ENCODE results near the gene ZFHX3.

Gene ZFHX3

DNA sequence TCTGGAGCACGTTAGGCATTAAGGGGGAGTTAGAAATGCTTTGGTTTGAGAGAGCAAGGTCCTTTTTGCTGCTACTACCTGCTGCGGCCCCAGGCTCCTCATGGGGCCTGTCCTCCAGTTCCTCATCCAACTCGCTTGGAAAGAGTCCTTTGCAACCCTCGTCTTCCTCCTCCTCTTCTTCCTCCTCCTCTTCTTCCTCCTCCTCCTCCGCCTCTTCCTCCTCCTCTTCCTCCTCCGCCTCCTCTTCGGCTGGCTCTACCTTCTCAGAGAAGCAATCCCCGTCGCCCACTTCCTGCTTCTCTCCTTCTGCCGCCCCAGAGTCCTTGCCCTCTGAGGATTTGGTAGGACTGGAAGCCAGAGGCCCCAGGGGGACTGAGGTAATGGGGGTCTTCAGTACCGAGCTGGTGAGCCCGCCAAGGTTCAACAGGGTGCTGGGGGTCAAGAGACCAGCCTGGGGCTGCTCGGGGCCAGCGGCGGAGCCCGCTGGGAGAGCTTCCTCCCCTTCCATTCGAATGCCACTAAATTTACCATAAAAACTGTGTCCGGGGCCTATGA lies 89.3 kb downstream of the ZFHX3 start:
- ChIA-PET POLR2A (ENCODE audit: low non-redundant PET) (no interaction called here), CTCF (interaction anchor here (0.5 to 0.7 kb wide), 2 partner anchors 126 to 234 kb away, joined by 3 read pairs; no protein-coding TSS in a partner anchor)
- DNase-seq (ENCODE audit: low spot score): no peak
- no peak overlapping the region for H3K27ac ChIP-seq
- TF ChIP-seq, protein P1, sequence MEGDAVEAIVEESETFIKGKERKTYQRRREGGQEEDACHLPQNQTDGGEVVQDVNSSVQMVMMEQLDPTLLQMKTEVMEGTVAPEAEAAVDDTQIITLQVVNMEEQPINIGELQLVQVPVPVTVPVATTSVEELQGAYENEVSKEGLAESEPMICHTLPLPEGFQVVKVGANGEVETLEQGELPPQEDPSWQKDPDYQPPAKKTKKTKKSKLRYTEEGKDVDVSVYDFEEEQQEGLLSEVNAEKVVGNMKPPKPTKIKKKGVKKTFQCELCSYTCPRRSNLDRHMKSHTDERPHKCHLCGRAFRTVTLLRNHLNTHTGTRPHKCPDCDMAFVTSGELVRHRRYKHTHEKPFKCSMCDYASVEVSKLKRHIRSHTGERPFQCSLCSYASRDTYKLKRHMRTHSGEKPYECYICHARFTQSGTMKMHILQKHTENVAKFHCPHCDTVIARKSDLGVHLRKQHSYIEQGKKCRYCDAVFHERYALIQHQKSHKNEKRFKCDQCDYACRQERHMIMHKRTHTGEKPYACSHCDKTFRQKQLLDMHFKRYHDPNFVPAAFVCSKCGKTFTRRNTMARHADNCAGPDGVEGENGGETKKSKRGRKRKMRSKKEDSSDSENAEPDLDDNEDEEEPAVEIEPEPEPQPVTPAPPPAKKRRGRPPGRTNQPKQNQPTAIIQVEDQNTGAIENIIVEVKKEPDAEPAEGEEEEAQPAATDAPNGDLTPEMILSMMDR (conservative IDR thresholded peaks at IDR 0.05; ENCODE audit: low read depth): no peak

DNA sequence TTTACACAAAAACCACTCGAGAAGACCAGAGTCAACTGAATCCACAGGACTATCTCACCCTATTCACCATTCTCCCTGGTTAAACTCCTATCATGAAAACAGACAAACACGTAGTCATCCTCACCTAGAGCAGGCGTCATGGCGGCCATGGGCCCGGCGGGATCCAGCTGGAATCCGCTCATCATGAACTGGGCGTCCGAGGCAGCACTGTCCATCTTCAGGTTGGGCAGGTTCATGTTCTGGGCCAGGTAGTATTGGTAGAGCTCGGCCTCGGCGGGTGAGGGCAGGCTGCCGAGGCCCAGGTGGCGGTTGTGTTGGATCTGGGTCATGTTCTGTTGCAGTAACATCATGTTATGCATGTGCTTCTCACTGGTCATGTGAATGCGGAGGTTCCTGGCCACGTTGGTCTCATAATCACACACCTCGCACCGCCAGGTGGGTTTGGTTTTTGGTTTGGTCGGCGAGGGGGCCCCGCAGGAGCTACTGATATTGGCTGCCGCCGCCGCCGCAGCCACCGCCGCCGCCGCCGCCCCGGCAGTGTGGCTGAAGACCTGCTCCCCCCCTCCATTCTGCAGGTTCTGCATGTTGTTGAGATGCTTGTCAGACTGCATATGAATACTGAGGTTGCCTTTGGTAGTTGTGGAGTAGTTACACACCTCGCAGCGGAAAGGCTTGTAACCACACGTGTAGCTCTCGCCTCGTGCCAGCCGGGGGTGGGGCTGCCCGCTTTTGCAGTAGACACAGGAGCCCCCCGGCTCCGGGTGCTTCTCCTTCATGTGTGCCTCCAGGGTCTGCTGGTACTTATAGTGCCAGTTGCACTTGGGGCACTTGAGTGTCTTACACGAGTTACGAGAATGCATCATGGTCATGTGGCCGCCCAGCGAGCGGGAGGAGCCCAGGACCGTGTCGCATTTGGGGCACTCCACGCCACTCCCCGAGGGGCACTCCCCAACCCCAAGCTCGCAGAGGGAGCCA lies 90.3 kb downstream of the ZFHX3 start:
- no peak for DNase-seq (ENCODE audit: low spot score)
- CTCF ChIA-PET: no interaction called here
- TF ChIP-seq, protein P1 (conservative IDR thresholded peaks at IDR 0.05; ENCODE audit: low read depth): no peak
- POLR2A ChIA-PET (ENCODE audit: low non-redundant PET): no interaction called here
- H3K27ac ChIP-seq: peak overlapping the region; percentile 5; the same call in 1 of the 2 replicates

DNA sequence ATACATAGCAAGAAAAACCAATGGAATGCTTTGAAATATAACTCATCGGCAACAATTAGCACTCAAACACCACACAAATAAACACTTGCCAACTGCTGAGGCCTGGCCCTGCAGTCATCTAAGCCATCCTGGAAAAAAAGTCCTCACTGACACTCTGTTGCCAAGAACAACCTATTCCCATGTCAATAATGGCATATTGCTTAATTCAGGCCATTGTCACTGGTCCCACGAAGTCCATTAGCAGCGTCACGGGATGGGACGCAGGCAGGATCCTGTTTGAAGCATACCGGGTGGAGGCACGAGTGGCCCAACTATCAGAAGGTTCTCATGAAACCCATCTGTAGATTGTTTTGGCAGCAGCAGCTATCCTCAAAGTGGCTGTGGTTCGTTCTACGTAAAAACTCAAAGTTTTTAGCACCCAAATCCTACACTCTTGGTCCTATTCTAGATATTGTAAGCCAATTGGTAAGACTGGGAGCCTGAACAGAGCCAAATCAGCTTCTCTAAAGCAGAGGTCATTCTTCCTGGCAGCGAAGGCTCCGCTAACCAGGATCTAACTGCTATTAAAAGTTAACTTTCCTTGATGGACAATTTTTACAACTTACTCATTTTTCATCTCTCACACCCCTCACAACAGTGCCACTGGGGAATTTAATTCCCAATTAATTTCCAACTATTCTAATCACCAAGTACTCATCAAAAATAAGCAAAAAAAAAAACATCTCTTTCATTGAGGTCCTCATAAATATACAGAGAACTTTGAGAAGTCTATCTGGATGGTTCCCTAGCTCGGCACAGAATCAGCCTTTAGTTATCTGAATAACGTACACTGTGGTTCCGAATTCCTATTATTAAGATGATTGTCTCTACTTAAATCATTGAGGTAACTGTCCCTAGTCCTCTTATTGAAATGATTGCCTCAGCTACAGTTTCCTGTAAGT lies 91.5 kb downstream of the ZFHX3 start:
- ChIA-PET POLR2A (ENCODE audit: low non-redundant PET) (no interaction called here), CTCF (no interaction called here)
- DNase-seq (ENCODE audit: low spot score): no peak
- TF ChIP-seq, protein P1 (conservative IDR thresholded peaks at IDR 0.05; ENCODE audit: low read depth): no peak
- no peak overlapping the region for H3K27ac ChIP-seq

DNA sequence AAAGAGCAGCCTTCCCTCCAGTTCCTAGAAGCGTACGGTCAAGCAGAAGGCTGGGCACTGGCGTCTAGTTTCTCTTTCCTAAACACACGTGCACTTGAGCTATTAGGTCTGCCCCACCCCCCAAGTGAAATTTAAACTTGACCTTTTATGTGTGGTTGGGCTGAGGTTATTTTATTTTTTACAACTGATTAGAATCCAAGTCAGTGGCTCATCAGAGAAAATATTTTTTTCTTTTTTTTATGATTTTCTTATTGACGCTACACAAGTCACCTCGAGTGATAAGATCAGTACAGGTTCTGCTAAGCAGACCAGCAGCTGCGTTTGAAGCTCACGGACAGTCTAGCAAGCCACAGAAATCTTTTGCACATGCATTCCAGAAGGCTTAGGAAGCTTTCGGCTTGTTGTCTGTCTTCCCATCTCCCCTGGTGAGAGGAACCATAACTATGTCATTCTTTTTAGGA lies 95.1 kb downstream of the ZFHX3 start:
- CTCF ChIA-PET: no interaction called here
- TF ChIP-seq, protein P1 (conservative IDR thresholded peaks at IDR 0.05; ENCODE audit: low read depth): no peak
- no peak for DNase-seq (ENCODE audit: low spot score)
- no peak overlapping the region for H3K27ac ChIP-seq
- POLR2A ChIA-PET (ENCODE audit: low non-redundant PET): no interaction called here

DNA sequence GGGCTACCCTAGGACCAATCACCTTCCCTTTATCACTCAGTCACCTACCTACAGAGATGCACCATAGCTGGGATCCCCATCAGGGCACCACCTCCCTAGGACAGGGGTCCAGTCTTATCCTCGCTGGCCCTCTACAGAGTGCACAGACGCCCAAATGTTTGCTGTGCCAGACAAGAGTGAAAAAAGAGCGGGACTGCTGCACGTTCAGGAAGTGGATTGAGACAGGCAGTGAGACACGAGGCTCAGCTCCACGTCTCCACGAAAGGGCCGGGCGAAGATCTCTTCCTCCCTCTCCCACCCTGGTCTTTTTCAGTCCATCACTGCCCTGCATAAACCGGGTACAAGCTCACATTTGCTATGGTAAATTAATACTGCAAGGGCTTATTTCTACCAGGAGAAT lies 95.5 kb downstream of the ZFHX3 start:
- POLR2A ChIA-PET (ENCODE audit: low non-redundant PET): no interaction called here
- TF ChIP-seq, protein P1 (conservative IDR thresholded peaks at IDR 0.05; ENCODE audit: low read depth): no peak
- DNase-seq (ENCODE audit: low spot score): no peak
- H3K27ac ChIP-seq: no peak overlapping the region
- CTCF ChIA-PET: no interaction called here

DNA sequence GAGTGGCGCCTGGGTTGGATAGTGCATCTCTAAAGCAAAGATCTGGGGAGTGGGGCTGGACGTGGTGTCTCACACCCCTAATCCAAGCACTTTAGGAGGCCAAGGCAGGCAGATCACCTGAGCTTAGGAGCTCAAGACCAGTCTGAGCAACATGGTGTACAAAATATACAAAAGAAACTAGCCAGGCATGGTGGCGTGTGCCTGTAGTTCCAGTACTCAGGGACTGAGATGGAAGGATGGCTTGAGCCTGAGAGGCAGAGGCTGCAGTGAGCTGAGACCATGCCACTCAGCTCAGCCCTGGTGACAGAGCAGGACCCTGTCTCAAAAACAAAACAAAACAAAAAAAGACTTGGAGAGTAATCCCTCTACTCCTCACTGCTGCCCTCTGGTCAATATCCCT lies 96.0 kb downstream of the ZFHX3 start:
- TF ChIP-seq, protein P1 (conservative IDR thresholded peaks at IDR 0.05; ENCODE audit: low read depth): no peak
- no peak overlapping the region for H3K27ac ChIP-seq
- POLR2A ChIA-PET (ENCODE audit: low non-redundant PET): no interaction called here
- CTCF ChIA-PET: no interaction called here
- no peak for DNase-seq (ENCODE audit: low spot score)

Data from RWPE1 (cell line).